Measurements from ENCODE around the gene ACOX1.

The ACOX1 gene

DNA sequence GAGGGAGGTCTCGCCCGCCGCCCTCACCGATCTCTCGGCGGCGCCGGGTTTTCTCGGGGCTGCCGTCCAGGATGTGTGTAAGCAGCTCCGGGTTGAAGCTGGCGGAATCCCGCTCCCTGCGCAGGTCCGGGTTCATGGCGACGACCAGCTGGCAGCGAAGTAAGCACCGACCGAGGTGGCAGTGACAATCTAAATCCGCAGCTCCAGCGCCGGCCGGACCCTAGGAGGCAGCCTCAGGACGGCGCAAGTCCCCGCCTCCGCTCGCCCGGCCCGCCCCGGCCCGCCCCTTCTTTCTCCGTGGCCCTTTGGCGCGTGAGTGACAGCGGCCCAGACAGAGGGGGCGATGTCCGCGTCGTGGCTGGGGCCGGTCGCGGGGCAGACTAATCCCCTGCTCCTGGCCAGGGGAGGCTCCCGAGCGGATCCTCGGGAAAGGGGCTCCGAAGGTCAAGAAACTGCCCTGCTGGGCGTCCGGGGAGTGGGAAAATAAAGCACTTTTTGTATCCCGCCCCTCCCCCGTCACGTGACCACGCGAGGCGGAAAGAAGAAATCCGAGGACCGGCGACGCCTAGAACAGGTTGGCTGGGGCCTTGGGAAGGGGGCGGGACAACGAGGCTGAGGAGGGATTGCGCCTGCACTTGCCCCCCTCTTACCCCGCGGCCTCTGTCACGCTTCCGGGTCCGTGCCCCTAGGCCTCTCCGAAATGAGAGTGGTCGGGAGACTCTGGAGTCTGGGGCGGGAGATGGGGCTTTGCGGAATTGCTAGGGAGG, at the start of gene ACOX1, which contains the start of gene TEN1:
TSS of gene ACOX1 (minus strand) at position 229 of the 767 bp plus-strand sequence. CDS start at position 136, 93 bp downstream.
TSS of gene TEN1 (plus strand) at position 303 of the 767 bp plus-strand sequence. CDS start 6,953 bp downstream, outside the sequence.
- peak; percentile 94 to 96 for DNase-seq

DNA sequence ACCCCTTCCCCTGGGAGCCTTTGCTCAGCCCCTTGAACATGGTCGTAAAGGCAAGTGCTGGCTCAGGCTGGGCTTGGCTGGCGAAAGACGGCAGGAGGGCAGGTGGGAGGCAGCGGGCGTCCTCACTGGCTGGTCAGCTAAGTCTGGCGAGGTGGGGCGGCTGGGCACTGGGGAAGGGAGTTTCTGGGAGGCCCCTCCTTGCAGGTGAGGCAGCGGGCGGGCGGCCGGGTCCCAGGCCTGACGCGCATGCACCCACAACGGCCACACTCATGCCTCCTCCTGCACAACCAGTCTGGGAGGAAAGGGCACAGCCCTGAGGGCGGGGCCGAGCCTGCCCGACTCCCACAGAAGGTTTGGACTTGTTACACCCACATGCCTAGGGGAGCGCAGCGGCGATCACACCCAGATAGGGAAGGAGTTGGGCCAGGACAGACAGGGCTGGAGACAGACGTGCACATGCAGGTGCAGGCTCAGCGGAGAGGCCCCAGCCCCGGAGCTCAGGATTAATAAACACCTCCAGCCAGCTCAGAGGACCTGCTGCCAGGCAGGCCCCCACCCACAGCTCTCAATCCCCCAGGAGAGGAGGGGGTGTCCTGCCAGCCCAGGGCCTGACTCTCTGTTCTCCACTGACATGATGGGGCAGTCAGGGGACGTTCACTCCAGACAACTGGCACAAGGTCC, 48.3 kb upstream of the ACOX1 start, which contains the start of gene EVPL:
TSS of gene EVPL (minus strand) at position 148 of the 681 bp plus-strand sequence. CDS start at position 40, 108 bp downstream.
- no peak for DNase-seq

DNA sequence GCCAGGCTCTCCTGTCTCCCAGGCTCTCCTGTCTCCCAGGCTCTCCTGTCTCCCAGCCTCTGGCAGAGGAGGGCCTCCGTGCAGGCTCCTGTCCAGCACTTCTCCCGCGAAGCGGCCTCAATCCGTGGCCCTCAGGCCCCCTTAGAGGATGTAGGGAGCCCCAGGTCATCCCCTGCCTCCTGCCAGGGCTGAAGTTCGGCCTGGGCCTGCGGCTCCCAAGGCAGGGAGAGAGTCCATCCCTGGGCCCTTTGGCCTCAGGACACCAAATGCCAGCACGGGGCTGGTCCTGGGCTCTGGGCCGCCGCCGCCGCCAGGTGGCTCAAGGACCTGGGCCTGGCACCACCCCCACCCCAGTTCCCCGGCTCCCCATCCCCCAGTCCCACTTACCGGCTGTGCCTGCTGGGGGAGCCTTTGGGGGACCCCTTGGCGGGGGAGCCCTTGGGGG, 47.8 kb upstream of the ACOX1 start:
- DNase-seq = no peak

DNA sequence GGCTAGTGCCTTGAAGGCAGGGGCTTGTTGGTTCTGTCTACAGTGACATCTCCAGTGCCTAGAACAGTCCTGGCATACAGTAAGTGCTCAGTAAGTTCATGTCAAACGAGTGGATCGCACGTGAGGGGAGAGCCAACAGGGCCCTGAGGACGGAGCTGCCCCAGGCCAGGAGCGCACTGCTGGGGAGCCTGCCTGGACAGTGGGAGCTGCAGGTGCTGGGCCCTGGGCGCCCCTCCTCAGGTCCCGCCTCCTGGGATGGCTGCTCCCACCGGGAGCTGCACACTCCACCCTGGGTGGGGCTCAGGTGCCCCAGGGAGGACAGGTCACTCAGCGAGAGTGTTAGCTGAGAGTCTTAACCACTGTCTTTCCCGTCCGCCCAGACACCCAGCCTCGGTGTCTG, 46.3 kb upstream of the ACOX1 start:
- no peak for DNase-seq

DNA sequence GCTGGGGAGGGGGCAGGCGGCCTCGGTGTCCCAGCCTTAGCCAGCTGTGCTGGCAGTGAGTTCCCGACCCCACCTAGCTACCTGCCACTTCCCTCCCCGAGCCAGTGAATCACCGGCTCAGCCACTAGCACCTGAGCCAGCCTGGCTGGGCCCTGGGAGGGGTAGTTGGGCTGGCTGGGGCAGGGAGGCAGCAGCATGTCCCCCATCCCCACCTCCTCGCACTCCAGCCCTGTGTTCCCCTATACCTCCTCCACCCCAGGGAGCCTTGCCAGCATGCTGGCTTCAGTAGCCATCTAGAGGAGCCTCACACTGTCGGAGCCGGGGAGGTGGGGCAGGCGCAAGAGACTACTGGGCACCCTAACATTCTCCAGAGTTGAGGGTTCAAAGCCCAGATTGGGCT, 45.4 kb upstream of the ACOX1 start:
- DNase-seq = no peak

DNA sequence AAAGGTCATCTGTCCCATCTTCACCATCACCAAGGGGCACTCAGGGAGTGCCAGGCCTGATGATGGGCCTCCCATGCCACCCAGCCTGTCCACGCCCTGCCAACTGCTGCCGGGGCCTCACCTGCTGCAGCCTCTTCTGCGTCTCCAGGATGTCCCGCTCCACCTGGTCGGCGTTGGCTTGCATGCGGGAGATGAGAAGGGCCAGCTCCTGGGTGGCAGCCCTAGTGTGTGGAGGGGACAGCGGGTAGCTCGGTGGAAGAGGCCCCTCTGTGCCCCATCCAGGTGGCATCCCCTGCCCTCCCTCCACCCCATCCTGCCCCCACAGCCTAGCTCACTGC, 44.9 kb upstream of the ACOX1 start:
- no peak for DNase-seq

DNA sequence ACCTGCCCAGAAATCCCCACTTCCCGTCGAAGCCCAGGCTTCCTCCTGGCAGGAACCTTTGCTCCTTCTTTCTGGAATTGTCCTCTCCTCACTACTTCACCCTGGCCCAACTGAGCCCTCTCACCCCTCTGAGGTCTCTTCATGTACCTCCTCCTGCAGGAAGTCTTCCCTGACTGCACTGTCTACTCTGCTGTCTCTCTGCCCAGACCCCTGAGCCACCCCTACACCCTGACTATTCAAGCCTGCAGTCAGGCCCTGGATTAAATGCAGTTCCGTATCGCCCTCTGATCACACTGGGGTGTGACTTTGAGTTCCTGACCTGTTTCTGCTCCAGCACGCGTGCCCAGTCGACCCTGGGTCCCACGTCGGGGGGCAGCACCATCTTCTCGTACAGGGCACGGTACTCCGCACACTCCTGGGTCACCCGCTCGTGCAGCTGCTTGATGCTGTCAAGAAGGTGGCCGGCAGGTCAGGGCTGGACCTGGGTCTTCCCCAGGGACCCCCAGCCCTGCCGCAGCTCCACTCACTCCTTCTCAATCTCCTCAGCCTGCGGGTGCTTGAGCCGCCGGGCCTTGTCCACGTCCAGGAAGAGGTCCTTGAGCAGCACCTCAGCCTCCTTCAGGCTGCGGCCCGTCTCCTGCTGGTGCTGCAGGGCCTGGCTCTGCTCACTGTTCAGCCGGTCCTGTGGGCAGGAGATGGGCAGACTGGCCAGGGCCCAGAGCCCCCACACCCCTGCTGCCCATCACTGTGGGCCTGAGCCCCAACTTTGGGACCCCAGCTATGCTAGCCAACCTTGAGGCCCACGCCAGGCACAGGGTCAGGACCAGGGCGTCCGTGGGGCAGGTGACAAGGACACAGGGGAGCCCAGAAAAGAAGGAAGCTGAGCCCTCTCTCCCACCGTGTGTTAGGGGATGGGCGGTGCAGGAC, 44.3 kb upstream of the ACOX1 start:
- DNase-seq = no peak

DNA sequence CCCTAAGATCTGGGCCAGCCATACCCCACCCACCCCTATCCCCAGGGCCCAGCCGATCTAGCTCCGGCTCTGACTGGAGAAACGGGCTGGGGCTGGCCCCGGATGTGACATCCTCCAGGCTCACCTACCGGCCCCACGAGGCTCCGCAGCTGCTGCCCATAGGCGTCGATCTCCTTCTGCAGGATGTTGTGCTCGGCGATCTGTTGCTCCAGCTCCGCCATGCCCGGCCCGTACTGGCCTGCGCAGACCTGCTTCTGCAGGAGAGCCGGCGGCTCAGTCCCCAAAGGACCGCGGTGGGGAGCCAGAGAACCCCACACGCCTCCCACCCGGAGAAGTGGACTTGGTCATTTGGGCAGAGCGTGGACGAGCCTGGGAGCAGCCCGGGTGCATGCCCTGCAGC, 43.3 kb upstream of the ACOX1 start:
- DNase-seq = no peak

DNA sequence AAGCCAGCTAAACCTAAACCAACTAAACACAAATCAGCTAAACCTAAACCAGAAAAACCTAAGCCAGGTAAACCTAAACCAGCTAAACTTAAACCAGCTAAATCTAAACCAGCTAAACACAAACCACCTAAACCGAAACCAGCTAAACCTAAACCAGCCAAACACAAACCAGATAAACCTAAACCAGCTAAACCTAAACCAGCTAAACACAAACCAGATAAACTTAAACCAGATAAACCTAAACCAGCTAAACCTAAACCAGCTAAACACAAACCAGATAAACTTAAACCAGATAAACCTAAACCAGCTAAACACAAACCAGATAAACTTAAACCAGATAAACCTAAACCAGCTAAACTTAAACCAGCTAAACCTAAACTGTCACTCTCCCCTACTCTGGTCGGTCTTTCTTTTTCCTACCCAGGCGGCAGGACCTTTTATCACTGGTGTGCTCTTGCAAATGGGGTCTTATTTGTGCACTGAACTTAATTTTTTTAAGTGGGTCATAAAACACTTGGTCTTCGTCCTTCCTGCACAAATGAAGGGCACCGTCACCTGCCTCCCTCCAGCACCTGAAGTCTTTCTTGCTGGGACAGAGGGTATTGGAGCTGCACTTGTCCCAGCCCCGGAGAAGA, 41.0 kb upstream of the ACOX1 start:
- DNase-seq = no peak

DNA sequence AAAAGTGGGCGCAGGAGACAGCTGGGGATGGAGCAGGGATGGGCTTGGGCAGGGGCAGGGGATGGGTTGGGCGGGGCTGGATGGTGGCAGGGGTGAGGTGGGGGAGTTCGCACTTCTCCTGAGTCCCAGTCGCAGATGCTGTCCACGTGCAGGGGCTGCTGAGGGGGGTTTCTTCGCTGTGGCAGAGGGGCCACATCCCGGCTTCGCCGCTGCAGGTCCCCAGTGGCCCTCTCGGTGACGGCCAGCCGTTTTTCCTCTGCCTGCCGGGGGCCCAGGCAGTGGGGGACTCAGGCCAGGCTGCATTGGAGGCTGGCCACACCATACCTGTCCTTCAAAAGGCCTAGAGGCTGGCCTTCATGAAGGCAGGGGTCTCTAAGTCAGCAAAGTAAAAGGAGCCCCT, 39.8 kb upstream of the ACOX1 start:
- DNase-seq = no peak

DNA sequence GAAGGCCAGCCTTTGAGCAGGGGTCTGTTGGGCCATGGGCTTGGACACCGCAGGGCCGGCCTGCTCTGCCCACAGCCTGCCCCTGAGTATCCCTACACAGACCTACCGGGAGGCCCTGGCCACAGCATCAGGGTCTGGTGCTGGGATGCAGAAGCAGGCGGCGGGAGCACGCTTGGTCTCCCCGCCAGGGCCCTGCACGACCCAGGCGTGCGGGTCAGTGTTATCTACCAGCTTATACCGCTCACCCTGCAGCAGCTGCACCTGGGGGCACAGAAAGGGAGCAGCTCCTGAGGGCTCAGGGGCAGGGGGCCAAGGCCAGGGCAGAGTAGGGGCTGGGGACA, 39.3 kb upstream of the ACOX1 start:
- no peak for DNase-seq

DNA sequence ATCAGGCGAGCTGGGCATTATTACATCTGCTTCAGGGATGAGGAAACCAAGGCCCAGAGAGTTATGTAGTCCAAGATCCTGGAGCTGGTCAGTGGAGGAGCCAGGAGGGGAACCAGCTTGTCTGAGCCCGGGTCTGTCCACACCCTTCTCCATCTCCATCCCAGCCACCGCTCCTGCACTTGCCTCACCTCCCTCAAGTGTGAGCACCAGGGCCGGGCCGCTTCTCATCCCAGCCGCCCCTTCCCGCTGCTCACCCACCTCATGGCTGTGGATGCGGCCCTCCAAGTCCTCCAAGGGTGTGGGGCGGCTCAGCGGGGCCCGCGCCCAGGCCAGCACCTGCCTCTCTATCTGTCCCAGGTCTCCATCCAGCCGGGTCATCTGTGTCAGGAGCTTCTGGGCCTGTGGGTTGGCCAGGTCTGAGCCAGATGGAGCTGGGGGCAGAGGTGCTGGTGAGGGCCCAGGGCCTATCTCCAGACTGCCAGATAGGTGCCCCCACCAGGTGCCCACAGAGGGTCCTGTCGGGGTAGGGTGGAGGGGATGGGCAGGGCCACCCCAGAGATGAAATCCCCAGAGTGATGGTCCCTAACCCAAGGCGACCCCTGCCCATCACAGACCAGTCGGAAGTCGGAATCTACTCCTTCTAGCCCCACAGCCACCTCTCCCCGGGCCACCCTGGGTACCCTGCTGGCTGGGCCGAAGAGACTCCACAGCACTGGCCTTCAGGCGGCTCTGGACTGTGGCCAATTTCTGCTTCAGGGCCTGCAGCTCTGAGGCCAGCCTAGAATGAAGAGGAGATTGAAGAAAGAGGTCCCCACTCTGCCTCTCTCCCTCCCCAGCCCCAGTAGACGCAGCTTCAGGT, 38.7 kb upstream of the ACOX1 start:
- no peak for DNase-seq

DNA sequence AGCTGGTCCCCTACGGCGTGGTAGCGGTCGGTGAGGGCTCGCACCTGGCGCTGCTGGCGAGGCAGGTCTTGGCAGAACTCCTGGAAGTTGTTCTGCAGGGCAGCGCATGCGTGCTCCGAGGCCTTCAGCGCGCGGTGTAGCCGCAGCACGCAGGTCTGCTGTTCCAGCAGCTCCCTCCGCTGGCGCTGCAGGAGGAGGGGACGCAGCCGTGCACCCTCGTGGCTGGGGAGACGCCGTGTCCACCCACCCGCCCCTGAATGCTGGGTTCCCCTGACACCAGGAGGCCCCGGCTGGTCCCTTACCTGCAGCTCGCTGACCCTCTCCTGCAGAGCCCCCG, 35.9 kb upstream of the ACOX1 start:
- DNase-seq = no peak

DNA sequence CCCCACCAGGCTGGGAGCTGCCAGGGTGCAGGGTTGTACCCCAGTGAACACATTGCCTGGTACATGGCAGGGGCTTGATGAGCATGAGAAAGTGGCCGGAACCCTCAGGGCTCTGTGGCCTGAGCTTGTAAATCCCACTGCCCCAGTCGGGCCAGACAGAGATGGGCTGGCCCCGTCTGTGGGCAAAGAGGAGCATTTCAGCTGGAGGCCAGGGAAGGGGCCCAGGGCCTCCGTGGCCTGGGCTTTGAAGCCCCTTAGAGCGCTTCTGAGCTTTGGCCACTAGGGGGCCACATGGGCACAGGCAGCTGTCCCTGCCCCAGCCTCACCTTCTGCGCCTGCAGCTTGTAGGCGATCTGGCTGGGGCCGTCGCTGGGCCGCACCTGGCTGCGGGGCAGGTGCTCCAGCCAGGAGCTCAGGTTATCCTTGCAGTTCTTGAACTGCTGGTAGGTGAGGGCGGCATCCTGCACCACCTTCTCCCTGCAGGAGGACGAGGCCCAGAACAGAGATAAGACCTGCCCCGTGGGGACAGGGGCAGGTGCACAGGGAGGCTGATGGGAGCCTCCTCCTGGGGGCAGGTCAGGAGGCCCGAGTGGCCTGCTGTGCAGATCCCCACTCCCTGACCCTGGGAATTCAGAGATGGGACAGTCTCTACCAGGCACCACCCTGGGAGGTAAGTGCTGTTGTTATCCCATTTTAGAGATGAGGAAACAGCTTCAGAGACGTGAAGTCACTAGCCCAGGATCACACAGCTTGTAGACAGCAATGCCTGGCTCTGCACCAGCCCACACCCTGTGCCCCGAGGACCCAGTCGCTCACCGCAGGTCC, 35.3 kb upstream of the ACOX1 start:
- DNase-seq = peak in 1 of 2 experiments; percentile 57

DNA sequence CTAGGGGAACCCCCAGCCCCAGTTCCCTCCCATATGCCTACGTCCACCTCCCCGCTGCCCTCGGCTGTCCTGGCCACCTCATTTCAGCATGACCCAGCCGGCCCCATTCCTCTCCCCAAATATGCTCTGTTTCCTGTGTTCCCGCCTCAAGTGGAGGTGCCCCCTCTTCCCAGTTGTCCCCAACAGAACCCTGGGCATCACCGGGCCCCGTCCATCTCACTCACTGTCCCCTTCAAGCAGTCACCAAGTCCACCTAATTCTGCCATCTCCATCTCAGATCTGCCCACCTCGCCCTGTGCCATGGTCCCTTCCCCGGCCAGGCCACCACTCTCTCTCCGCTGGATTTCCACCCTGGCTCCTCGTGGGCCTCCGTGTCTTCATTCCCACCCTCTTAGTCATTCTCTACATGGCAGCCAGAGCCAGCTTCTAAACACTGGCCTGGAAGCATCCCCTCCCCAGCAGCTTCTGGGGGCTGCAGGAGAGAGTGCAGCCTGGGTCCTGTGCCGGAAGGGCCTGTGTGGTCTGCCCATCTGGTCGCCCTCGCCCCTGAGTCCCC, 34.5 kb upstream of the ACOX1 start:
- no peak for DNase-seq

DNA sequence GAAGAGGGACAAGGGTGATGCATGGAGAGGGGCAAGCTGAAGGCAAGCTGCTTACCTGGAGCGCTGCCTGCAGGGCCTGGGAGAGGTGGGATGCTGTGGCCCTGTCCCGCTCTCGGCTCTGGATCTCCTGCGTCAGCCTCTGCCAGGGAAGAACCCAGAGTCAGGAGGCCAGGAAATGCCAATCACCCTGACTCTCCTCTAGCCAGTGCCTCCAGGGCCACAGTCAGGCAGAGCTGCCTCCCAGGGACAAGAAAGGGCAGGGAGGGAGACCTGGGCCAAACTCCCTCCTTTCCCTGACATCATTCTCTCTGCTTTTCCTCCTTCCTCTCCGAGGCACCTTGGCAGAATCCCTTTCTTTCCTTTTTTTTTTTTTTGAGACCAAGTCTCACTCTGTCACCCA, 33.0 kb upstream of the ACOX1 start:
- no peak for DNase-seq

DNA sequence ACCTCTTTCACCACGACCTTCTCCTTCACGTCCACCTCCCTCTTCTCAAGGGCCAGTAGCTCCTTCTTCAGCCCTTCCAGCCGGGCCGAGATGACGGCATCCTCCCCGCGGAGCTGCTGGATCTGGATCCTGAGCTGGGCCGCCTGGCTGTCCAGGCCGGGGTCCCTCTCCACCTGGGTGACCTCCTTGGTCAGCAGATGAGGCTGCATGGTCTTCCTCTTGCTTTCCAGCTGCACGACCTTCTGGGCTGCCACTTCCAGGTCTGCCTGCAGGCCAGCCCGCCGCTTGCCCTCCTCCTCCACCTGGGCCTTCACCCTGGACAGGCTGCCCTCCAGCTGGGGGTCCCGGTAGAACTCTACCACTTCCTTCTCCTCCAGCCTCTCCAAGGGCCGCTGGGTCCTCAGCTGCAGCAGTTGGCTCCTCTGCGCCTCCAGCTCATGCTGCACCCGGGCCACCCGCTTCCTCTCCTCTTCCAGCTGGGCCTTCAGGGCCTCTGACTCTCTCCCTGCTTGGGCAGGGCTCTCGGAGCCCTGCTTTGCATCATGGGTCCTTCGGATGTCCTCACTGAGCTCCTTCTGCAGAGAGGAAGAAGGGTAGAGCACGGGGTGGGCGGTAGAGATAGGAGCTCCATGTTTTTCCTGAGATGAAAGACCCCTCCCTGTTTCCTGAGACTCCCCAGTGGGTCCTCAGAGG, 31.1 kb upstream of the ACOX1 start:
- DNase-seq = no peak

DNA sequence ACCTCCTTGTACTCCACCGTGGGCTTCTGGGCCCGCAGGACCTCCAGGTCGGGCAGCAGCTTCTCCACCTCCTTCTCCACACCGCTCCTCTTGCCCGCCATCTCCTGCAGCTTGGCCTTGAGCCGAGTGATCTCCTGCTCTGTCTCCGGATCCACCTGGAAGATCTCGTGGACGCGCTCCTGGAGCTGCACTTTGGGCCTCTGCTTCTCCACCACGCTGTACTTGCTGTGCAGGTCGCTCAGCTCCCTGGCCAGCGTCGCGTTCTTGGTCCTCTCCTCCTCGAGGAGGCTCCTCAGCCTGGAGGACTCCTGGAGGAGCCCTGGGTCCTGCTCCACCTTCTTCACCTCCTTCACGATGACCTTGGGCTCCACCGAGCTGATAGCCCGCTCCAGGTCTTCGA, 30.5 kb upstream of the ACOX1 start:
- no peak for DNase-seq

DNA sequence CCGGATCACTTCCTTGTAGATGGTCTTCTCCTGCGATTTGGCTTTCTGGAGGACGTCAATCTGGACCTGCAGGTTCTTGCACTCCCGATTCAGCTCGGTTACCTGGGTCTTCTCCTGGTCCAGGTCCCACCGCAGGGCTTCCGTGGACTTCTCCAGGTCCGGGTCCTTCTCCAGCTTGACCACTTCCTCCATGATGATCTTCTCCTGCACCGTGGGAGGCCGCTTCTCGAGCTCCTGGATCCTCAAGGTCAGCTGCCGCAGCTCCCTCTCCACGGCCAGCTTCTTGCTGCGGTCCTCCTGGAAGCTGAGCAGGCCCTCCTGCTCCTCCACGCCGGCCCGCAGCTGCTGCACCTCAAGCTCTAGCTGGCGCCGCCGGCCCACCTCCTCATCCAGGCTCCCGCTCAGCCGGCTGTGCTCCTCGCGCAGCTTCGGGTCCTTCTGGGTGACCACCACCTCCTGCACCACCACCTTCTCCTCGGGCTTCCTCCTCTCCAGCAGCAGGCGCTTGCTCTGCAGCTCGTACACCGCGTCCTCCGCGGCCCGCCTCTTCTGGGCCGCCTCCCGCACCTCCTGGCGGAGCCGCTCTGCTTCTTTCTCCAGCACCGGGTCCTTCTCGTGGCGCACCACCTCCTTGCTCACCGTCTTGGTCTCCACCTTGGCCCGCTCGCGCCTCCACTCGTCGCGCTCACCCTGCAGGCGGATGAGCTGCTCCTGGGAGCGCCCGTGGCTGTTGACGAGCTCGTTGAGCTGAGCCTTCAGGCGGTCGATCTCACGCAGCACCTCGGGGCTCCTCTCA, 29.9 kb upstream of the ACOX1 start:
- DNase-seq = no peak
